Cardiac muscle cell (in vitro differentiated cells and primary cell): Measurements from ENCODE around the gene CXXC4. TPM values are rescaled to one million over a fixed set of nuclear protein-coding genes. Genes with fewer than 3 reads are reported as not detected.

Source experiments
- DNase-seq, 2 donors: peaks; one replicate each; pipeline versions ENCODE4 v3.0.0 to v3.0.0-alpha.2; 2010 to 2017; ENCODE audit warnings: low read depth in 1 of 2, low spot score in 1 of 2
- H3K27ac ChIP-seq: fragments of 200-600 bp; sonication (generic); 2 replicates; pipeline ENCODE4 v1.5.1; 2016
- H3K27me3 ChIP-seq: fragments of 200-600 bp; sonication (generic); 2 replicates; pipeline ENCODE4 v1.6.0; 2016; ENCODE audit warnings: control low read depth
- H3K36me3 ChIP-seq: fragments of 200-600 bp; sonication (generic); 2 replicates; pipeline ENCODE4 v1.5.1; 2016; ENCODE audit warnings: control low read depth
- H3K4me1 ChIP-seq: fragments of 200-600 bp; sonication (generic); 2 replicates; pipeline ENCODE4 v1.8.1; 2017; ENCODE audit warnings: low read depth, mild to moderate bottlenecking, mixed run types
- H3K4me3 ChIP-seq: fragments of 200-600 bp; sonication (generic); 2 replicates; pipeline ENCODE4 v1.5.1; 2016; ENCODE audit warnings: mild to moderate bottlenecking
- H3K9me3 ChIP-seq: fragments of 200-600 bp; sonication (generic); 2 replicates; pipeline ENCODE4 v1.5.1; 2017; ENCODE audit warnings: low read depth, mild to moderate bottlenecking, control low read depth
- polyA plus RNA-seq: library from polyadenylated mRNA; unstranded; fragments of >200 nt; fragmentation: Nextera tagmentation; extraction: Ambion mirVana; gene quantifications from 2 replicates; pipeline ENCODE4 v1.2.1, GENCODE V29; 2016
- total RNA-seq: library from RNA; depleted of rRNA; stranded (reverse); fragments of >200 nt; gene quantifications from 2 replicates; pipeline ENCODE4 v1.2.3, GENCODE V29; 2016
- TF ChIP-seq, protein P1 (sequence below): IDR thresholded peaks from 2 replicates; pipeline ENCODE4 v1.5.1; 2012; ENCODE audit warnings: low read depth, mild to moderate bottlenecking, low read length

Gene CXXC4
- total and polyA plus RNA-seq, 2 experiments from 2014 or later, result 10.6 to 20.2 TPM

DNA sequence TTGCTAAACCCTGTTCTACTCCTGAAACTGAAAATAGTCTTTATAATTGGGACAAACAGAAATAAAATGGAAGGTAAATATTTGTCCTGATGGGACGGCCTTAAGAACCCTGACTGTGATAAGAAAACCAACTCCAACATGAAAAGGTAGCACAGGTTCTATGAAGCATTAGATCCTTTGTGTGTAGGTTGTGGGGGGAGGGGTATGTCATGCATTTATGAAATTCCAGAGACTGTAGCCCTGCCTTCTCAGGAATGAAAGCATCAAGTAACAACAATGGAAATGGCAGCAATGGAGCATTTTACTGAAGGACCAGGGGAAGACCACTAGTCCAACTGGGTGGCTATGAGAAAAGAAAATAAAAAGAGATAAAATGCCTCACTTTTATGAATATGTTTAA, 23.9 kb downstream of the CXXC4 start:
- TF ChIP-seq, protein P1, sequence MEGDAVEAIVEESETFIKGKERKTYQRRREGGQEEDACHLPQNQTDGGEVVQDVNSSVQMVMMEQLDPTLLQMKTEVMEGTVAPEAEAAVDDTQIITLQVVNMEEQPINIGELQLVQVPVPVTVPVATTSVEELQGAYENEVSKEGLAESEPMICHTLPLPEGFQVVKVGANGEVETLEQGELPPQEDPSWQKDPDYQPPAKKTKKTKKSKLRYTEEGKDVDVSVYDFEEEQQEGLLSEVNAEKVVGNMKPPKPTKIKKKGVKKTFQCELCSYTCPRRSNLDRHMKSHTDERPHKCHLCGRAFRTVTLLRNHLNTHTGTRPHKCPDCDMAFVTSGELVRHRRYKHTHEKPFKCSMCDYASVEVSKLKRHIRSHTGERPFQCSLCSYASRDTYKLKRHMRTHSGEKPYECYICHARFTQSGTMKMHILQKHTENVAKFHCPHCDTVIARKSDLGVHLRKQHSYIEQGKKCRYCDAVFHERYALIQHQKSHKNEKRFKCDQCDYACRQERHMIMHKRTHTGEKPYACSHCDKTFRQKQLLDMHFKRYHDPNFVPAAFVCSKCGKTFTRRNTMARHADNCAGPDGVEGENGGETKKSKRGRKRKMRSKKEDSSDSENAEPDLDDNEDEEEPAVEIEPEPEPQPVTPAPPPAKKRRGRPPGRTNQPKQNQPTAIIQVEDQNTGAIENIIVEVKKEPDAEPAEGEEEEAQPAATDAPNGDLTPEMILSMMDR, result no peak
- Histone ChIP-seq H3K4me3 (no peak overlapping the region), H3K27me3 (no peaks in the 10 kb centered on the region), H3K4me1 (peaks cover 8% of the 10 kb centered on the region), H3K36me3 (no peaks in the 10 kb centered on the region), H3K27ac (peak overlapping the region; percentile 15), H3K9me3 (no peaks in the 10 kb centered on the region)
- DNase-seq, result peak in 1 of 2 donors; percentile 27

DNA sequence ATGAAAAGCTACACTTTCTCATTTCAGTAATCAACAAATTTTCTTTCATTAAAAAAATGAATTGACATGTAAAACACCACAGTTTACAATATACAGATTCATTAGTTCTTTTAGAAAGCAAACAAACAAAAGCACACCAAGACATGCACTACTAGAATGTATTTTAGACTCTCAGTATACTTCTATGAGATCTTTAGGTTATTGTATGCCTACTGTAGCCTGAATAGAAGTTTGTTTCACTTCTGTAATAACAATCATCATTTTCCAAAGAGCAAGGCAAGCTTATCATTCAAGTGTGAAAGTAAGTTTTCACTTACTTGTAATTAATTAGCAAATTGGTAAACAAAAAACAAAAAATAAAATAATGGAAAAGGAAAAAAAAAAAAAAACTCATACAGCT, 24.9 kb downstream of the CXXC4 start:
- Histone ChIP-seq H3K36me3 (no peaks in the 10 kb centered on the region), H3K4me3 (no peak overlapping the region), H3K4me1 (peaks cover 8% of the 10 kb centered on the region), H3K27ac (no peak overlapping the region), H3K27me3 (no peaks in the 10 kb centered on the region), H3K9me3 (no peaks in the 10 kb centered on the region)
- DNase-seq, result no peak
- TF ChIP-seq, protein P1, result no peak

DNA sequence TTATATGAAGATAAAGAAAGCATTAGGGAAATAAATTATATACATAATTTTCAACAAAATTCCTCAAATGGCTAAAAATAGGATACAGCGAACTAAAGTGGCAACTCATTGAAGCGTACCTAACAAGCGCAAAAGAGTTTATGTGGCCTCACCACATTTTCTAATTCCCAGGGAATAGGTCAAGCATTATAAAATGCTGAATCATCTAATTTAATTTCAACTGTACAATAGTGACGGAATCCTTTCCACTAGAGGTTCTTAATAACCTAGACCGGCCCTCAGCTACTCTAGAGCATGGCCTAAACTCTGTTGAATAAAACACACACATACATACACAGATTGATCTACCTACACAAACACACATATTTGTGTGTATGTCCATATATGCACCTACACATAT, 29.1 kb downstream of the CXXC4 start:
- TF ChIP-seq, protein P1, result no peak
- no peaks in the 10 kb centered on the region for H3K36me3 ChIP-seq

DNA sequence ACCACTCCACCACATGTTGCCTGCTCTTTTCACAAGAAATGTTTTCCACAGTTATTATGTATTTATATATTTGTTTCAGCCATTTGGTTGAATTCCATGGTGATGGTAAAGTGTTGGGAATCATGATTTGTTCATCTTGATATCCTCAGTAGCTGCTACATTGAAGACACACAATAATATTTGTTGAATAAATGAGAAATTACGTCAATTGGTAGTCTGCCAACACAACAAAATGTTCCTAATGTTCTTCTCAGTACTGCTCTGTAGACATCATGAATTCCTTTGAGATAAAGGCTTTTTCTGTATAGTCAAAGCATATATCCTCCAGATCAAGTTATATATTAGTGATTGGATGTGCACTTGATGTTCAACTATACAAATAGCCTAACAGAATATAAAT, 29.5 kb downstream of the CXXC4 start:
- DNase-seq, result peak in 1 of 2 donors; percentile 52
- Histone ChIP-seq H3K27me3 (no peaks in the 10 kb centered on the region), H3K27ac (peak overlapping the region; percentile 30), H3K36me3 (no peaks in the 10 kb centered on the region), H3K4me1 (no peaks in the 10 kb centered on the region), H3K4me3 (no peak overlapping the region), H3K9me3 (no peaks in the 10 kb centered on the region)
- TF ChIP-seq, protein P1, result no peak

More for the DNA sequence above, 29.1 kb downstream of the CXXC4 start:
- H3K9me3 ChIP-seq, result no peaks in the 10 kb centered on the region
- peaks cover 2% of the 10 kb centered on the region for H3K4me1 ChIP-seq
- no peak overlapping the region for H3K27ac ChIP-seq
- no peak for DNase-seq
- no peaks in the 10 kb centered on the region for H3K27me3 ChIP-seq
- no peak overlapping the region for H3K4me3 ChIP-seq

DNA sequence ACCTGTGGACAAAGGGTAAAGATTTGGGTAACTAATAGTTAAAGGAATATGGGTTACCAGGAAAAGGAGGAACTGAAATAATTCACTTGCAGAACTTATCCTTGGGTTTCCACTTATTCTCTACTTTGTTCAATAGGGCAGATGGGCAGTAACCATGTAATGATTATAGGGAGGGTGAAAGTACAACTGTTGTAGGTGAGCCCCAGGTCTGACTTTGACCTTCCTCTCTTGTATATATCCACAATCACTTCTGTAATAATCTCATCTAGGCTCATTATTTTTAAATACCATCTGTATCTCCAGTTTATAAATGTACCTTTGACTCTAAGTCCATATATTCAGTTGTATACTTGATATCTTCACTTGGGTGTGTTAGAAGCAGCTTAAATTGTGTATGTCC, 32.1 kb downstream of the CXXC4 start:
- Histone ChIP-seq H3K27ac (no peak overlapping the region), H3K4me3 (no peak overlapping the region), H3K4me1 (no peaks in the 10 kb centered on the region), H3K36me3 (no peaks in the 10 kb centered on the region), H3K27me3 (no peaks in the 10 kb centered on the region), H3K9me3 (no peaks in the 10 kb centered on the region)
- DNase-seq, result no peak
- TF ChIP-seq, protein P1, result no peak
